ENCODE results near the gene TBC1D5. TPM values are rescaled to one million over a fixed set of nuclear protein-coding genes. Genes with fewer than 3 reads are reported as not detected.
"Not testable (repeated sequence)": the region's sequence is repeated elsewhere in the genome, so short reads cannot be mapped to it uniquely, and the experiment has no call there.

Gene TBC1D5
- total RNA-seq, 3 donors from 2014 or later (not counting 1 experiment from before 2014, with no cell fraction given) = 63.8 to 81.9 (median 74.9) TPM

- Histone ChIP-seq H3K4me3 (ENCODE audit: low read length) (no peak overlapping the region), H3K36me3 (ENCODE audit: control insufficient read depth, insufficient read depth, low read length) (no peaks in the 10 kb centered on the region), H3K9me3 (ENCODE audit: control insufficient read depth, insufficient read depth, low read length) (peaks cover 6% of the 10 kb centered on the region), H3K4me1 (ENCODE audit: control insufficient read depth, insufficient read depth, low read length) (no peaks in the 10 kb centered on the region), H3K27me3 (ENCODE audit: control insufficient read depth, insufficient read depth, low read length) (no peaks in the 10 kb centered on the region), H3K27ac (ENCODE audit: low read length) (no peak overlapping the region)
- Mint-ChIP-seq H3K27me3 (ENCODE audit: low read depth in 2 of 2) (peaks cover 0 to 5% of the 10 kb centered on the region in 2 donors), H3K36me3 (no peaks in the 10 kb centered on the region), H3K9me3 (peaks cover 0 to 5% of the 10 kb centered on the region in 2 donors), H3K4me3 (no peak overlapping the region), H3K27ac (no peak overlapping the region), H3K4me1 (peaks cover 8 to 25% of the 10 kb centered on the region in 2 donors)
- ATAC-seq (peak in 1 of 3 donors; percentile 6), DNase-seq (no peak)
- WGBS (ENCODE audit: insufficient coverage) = 87% methylated on average over 8 of the region's 10 CpGs
- intact Hi-C loops (cut with micrococcal nuclease) = no loop called here
- no peak for TF ChIP-seq CTCF (IDR thresholded peaks at IDR 0.05)
Observed at GRCh38 chr3:17132286-17133115, 609.9 kb downstream of the TBC1D5 start.

GRCh38 chr3:17130956-17131355, 611.5 kb downstream of the TBC1D5 start:
- Mint-ChIP-seq H3K36me3 (no peaks in the 10 kb centered on the region), H3K27me3 (ENCODE audit: low read depth in 2 of 2) (peaks cover 0 to 5% of the 10 kb centered on the region in 2 donors), H3K27ac (peak overlapping the region in 1 of 2 donors; percentile 2), H3K4me3 (no peak overlapping the region), H3K9me3 (peaks cover 0 to 5% of the 10 kb centered on the region in 2 donors), H3K4me1 (peaks cover 8 to 25% of the 10 kb centered on the region in 2 donors)
- no peak for TF ChIP-seq CTCF (IDR thresholded peaks at IDR 0.05)
- no peak overlapping the region for H3K4me3 ChIP-seq (ENCODE audit: low read length)
- H3K27ac ChIP-seq (ENCODE audit: low read length) = no peak overlapping the region
- ATAC-seq = no peak
- no peak for DNase-seq
- H3K36me3 ChIP-seq (ENCODE audit: control insufficient read depth, insufficient read depth, low read length) = no peaks in the 10 kb centered on the region
- 95% methylated on average over 3 of the region's 3 CpGs for WGBS (ENCODE audit: insufficient coverage)
- peaks cover 6% of the 10 kb centered on the region for H3K9me3 ChIP-seq (ENCODE audit: control insufficient read depth, insufficient read depth, low read length)
- intact Hi-C loops (cut with micrococcal nuclease) = no loop called here
- H3K27me3 ChIP-seq (ENCODE audit: control insufficient read depth, insufficient read depth, low read length) = no peaks in the 10 kb centered on the region
- no peaks in the 10 kb centered on the region for H3K4me1 ChIP-seq (ENCODE audit: control insufficient read depth, insufficient read depth, low read length)

GRCh38 chr3:17129556-17129955, 612.9 kb downstream of the TBC1D5 start:
- ATAC-seq (no peak), DNase-seq (no peak)
- Mint-ChIP-seq H3K36me3 (no peaks in the 10 kb centered on the region), H3K4me3 (no peak overlapping the region), H3K27me3 (ENCODE audit: low read depth in 2 of 2) (no peaks in the 10 kb centered on the region), H3K27ac (no peak overlapping the region), H3K4me1 (peaks cover 8 to 25% of the 10 kb centered on the region in 2 donors), H3K9me3 (peaks cover 0 to 5% of the 10 kb centered on the region in 2 donors)
- H3K27ac ChIP-seq (ENCODE audit: low read length) = no peak overlapping the region
- H3K4me1 ChIP-seq (ENCODE audit: control insufficient read depth, insufficient read depth, low read length) = no peaks in the 10 kb centered on the region
- TF ChIP-seq CTCF (IDR thresholded peaks at IDR 0.05) = no peak
- H3K36me3 ChIP-seq (ENCODE audit: control insufficient read depth, insufficient read depth, low read length) = no peaks in the 10 kb centered on the region
- H3K9me3 ChIP-seq (ENCODE audit: control insufficient read depth, insufficient read depth, low read length) = peaks cover 6% of the 10 kb centered on the region
- H3K4me3 ChIP-seq (ENCODE audit: low read length) = no peak overlapping the region
- WGBS (ENCODE audit: insufficient coverage) = 79% methylated on average over 2 of the region's 3 CpGs
- H3K27me3 ChIP-seq (ENCODE audit: control insufficient read depth, insufficient read depth, low read length) = no peaks in the 10 kb centered on the region
- intact Hi-C loops (cut with micrococcal nuclease) = no loop called here

GRCh38 chr3:17128671-17129070, 613.8 kb downstream of the TBC1D5 start:
- H3K9me3 Mint-ChIP-seq; H3K36me3 ChIP-seq (ENCODE audit: control insufficient read depth, insufficient read depth, low read length); H3K4me1 ChIP-seq (ENCODE audit: control insufficient read depth, insufficient read depth, low read length); intact Hi-C loops (cut with micrococcal nuclease); H3K27ac Mint-ChIP-seq; H3K9me3 ChIP-seq (ENCODE audit: control insufficient read depth, insufficient read depth, low read length); H3K27me3 ChIP-seq (ENCODE audit: control insufficient read depth, insufficient read depth, low read length); H3K36me3 Mint-ChIP-seq; DNase-seq; H3K4me3 Mint-ChIP-seq; H3K27me3 Mint-ChIP-seq (ENCODE audit: low read depth in 2 of 2); H3K4me3 ChIP-seq (ENCODE audit: low read length); H3K27ac ChIP-seq (ENCODE audit: low read length); ATAC-seq: not testable (repeated sequence)
- H3K4me1 Mint-ChIP-seq = peaks cover 8 to 25% of the 10 kb centered on the region in 2 donors
- WGBS (ENCODE audit: insufficient coverage) = 88% methylated on average over 3 of the region's 3 CpGs

Measured in natural killer cell (primary cell).